GM19468 (cell line): ENCODE data around the gene SLCO4A1.
"Not testable (repeated sequence)": the region's sequence is repeated elsewhere in the genome, so short reads cannot be mapped to it uniquely, and the experiment has no call there.

Experiments used
- ATAC-seq: cut with Tn5 transposase; IDR thresholded peaks from one replicate; pipeline ENCODE4 v1.9.1; 2021; ENCODE audit warnings: mild to moderate bottlenecking, moderate library complexity, moderate number of reproducible peaks; ENCODE audit not compliant: unreplicated experiment; ENCODE audit errors: extremely low read depth

The SLCO4A1 gene

DNA sequence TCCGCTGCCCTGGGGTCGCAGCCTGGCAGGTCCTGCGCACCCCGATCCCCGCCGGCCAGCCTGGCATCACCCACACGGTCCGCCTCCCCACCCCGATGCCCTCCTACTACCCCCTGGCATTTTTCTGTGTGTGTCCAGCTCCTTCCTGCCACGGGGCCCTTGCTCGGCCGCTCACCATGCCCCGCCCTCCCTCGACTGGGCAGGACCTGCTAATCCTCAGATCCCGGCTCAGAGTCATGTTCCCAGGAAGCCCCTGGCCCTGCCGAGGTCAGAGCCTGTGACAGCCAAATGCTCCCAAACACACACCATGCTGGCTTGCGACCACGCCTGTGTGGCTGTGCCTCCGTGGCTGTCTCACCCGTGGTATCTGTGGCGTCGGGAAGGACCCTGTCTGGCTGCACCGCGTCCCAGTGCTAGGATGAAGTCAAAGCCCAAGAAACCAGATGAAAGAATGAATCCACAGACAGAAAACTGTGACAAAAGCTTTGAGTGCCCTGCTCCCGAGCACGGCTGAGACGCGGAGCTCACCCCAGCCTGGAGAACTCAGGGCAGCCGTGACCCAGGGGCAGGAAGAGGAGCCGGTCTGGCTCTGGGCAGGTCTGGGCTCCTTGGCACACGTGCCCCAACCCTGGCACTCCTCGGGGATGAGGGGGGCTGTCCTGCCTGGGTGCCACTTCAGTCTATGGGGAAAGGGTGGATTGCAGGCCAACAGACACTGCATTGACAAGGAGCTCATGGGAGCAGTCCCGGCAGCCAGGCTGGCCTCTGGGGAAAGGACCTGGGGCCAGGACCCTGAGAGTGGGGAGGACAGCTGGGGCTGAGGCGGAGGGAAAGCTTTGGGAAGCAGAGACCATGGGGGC lies 20.8 kb upstream of the SLCO4A1 start:
- ATAC-seq, result no peak

DNA sequence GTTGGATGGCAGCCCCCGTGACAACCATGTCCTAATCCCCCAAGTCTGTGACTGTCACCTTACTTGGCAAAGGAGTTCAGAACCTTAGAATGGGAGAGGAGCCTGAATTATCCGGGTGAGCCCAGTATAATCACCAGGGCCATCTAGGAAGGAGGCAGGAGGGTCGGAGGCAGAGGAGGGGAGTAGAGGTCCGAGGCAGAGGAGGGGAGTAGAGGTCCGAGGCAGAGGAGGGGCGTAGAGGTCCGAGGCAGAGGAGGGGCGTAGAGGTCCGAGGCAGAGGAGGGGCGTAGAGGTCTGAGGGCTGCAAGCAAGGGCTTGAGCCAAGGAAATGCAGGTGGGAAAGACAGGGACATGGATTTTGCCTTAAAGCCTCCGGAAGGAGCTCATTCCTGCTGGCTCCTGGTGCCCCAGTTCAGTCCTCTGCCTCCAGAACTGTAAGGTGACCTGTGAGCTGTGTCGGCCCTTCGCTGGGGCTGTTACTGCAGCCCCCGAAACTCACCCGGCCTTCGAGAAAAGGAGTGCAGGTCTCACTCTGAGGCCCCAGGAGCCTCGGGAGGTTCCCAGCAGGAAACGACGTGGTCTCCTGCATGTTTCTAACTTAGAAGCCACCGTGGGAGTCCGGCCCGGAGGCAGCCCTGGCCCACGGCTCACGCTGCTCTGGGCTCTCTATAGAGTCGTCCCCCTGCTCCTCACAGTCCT lies 20.0 kb upstream of the SLCO4A1 start:
- no peak for ATAC-seq

DNA sequence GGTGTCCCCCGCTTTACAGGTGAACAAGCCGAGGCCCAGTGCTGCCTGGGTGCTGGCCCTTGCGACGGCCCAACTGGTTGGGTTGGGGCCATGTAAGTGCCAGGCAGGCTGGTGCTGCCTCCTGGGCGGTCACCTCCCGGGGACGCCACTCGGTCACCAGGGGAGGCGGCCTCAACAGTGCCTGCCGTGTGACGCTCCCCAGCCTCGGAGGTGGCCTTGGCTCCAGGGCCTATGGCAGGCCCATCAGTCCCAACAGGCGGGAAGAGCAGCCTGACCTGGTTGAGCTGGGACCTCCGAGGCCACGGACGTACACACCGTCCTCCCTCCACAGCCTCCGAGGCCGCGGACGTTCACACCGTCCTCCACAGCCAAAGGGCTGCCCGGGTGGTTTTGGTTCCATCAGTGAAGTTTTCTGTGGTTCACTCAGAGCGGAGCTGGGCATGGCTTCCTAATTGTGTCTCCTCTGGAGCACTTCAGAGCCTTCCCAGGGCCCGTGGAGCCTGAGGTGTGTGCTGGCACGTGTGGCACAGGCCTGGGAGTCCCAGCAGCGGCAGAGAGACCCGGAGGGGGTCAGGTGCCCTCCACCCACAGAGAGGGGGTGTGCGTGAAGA lies 19.3 kb upstream of the SLCO4A1 start:
- ATAC-seq, result no peak

DNA sequence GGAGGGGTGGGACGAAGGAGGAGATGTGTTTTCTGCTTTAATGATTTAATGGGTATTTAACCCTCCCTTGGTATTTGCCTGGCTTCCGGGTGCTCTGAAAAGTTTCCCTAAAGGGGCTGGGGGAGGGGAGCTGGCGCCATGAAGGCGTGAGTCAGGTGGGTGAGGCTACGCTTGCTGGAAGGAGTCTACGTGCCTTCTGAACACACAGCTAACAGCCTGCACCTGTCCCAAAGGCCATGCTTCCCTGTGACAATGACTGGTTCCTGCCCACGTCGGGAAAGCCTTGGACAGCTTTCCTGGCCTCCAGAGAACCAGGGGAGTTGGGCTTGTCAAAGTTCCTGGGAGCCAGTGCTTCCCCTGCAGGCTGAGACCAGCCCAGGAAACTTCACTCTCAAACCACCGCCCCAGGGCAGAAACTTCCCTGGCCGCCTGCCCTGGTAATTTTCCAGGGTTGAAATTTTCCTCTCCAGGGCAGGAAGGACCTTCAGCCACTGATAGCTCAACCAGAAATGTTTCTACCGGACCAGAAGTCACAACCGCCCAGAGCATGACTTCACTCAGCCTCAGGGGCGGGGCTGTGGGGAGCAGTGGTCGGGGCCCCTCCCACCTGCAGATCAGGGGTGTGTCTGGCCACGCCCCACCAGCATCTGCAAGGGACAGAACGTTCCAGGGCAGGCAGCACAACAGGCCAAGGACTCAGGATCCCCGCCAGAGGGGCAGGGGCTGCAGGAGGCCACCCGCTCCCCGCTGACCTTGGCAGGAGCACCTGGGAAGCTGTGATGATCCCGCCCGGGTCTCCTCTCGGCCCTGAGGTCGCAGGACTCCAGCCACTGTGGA lies 18.6 kb upstream of the SLCO4A1 start:
- ATAC-seq, result peak; percentile 32

DNA sequence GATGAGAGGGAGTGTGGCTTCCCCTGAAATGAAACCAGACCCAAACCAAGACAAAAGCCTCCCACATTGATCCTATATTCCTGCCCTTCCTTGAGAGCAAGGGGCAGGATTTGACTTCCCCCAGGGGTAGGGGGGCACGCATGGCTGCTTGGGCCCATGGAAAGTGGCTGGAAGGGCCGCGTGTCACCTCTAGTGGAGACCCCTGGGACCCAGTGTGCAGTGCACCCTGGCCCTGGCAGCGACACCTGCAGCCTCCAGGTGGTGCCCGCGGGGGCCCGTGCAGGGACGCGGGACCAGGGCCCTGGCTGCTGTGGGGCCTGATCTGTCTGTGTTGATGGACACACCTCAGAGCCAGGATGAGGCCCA lies 18.0 kb upstream of the SLCO4A1 start:
- ATAC-seq, result no peak

DNA sequence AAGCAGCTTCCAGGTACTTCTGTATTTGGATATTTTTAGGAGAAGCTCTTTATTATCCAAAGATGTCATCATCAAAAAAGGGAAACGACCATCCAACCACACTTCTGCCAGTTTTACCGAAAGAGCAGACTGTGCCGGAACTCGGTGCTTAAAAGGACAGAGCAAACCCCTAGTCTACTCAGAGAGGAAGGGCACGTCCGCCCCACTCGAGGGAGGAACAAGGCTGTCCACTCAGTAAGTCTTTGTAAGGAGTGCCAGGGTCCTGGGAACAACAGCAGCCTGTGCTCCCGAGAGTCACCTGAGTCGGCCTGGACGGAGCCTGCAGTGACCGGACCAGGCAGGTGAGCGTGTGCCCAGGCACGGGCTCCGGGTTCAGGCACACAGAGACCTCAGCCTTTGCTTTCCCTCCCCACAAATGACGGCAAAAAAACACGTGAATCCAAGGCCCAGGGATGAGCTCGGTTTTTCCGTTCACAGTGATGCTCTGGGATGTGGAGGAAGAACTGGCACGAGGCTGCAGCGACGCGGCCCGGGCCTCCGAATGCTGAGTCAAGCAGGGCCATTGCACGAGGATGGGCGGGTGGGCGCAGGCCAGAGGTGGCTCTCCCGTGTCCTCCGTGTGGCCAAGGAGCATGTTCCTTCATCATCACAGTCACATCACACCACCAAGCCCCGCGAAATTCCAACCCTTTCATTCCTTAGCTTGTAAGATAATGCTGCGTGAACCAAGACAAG lies 17.4 kb upstream of the SLCO4A1 start:
- no peak for ATAC-seq

DNA sequence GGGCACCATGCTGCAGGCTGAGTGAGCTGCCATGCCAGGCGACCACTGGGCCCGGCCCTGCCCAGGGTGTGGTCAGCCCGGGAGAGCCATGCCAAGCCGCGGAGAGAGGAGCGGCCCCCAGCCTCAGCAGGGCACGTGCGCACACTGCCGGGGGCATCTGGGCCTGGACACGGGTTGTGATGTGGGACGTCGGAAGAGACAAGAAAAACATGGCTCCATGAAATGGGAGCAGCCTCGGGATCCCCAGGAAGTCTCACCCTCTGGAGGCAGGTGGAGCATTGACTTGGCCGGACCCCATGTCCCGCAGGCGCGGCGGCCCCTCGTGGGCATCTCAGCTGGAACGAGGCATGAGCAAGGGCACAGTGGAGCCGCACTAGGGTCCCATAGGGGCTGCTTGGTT lies 16.8 kb upstream of the SLCO4A1 start:
- ATAC-seq, result no peak

DNA sequence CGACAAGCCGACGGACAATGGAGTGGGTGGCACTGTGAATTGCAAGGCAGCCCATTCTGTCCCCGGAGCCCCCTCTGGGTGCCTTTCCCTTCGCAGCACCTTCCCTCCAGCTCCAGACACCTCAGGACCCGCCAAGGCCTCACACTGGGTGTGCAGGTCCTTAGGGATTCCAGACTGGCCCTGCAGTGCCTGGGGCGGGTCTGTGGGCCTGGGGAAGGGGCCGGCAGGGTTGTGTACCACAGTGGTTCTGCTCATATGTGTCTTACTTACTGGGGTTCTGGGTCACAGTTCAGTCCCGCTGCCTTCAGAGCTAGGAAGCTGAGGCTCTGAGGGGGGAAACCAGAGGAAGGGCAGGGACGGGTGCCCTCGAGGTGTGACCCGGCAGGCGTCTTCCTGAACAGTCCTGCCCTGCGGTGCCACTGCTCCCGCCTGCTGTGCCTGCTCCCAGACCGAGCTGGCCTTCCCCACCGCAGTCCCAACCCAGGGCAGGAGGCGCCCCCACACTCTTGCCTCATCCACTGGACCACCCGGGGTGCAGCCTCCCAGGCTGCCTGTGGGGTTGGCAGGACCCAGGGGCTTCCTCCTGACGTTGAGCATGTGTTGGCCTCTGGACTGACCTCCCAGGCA lies 16.3 kb upstream of the SLCO4A1 start:
- no peak for ATAC-seq

DNA sequence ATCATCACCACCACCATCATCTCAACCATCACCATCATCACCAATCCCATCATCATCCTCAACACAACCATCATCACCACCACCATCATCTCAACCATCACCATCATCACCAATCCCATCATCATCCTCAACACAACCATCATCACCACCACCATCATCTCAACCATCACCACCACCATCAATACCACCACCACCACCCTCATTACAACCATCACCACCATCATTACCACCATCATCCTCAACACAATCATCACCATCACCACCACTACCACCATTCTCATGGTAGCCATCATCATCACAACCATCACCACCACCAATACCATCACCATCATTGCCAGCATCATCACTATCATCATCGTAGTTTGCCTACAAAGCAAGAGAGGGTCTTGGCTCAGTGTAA lies 14.9 kb upstream of the SLCO4A1 start:
- ATAC-seq, result not testable (repeated sequence)

DNA sequence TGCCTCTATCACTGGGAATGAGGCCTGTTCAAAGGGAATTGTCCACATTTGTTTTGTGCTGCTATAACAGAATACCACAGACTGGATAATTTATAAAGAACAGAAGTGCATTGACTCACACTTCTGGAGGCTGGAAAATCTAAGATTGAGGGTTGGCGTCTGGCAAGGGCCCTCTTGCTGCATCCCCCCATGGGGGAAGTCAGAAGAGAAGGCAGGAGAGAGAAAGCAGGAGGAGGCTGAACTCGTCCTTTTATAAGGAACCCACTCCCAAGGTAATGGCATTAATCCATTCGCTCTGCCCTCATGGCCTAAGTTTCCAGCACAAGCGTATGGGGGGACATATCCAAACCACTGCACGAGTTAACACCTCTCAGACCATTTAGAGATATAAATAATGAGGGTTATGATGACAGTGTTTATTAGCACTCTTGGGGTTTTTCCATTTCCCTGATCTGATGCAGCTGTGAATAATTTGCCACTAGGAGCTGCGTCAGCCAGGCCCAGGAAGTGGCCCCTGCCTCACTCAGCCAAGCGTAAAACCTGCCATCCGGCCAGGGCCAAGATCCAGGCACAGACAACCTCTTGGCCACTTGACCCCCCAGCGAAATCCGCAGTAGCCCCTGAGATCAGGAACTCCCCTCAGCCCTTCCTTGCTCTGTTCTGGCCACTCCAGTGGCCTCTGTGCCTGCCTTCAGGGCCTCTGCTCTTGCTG lies 14.2 kb upstream of the SLCO4A1 start:
- no peak for ATAC-seq

DNA sequence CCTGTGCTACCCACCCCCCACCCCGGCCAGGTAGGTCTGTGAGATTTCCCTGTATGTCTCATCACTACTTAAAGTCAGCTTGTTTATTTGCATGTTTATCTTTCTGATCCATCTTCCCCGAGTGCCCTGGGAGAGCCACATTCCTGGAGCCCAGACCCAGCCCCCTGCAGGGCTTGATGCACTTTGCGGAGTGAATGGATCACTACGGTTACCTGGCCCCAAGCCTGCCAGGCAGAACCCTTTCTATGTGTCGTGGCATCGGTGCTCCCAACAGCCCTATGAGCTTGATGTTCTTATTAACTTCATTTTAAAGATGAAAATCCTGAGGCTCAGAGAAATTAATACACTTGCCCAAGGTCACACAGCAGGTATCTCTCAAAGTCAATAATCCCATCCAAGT lies 13.6 kb upstream of the SLCO4A1 start:
- ATAC-seq, result no peak

DNA sequence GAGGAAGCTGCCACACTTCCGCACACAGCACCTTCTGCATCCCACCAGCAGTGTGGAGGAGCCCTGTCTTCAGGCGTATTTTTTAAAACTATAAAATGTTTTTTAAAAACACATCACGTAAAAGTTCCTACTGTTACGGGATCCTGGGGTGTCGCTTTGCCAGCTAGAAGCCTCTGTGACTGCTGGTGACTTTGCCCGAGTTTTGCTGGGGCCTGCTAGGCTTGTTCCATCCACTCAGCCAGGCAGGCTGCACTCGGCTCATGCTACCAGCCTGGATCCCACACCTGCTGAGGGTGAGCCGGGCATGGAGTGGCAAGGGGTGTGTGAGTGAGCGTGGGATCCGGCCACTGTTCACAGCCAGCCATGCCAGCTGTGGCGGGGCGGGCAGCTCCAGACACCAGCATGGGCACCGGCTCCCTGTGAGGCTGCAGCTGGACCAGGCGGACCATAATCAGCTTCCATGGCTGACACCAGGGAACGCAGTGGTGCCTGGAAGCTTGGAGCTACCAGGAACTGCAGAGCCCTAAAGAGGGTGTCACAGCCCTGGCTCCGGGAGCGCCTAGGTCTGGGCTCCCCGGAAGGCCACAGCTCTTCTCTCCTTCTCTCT lies 12.3 kb upstream of the SLCO4A1 start:
- no peak for ATAC-seq

DNA sequence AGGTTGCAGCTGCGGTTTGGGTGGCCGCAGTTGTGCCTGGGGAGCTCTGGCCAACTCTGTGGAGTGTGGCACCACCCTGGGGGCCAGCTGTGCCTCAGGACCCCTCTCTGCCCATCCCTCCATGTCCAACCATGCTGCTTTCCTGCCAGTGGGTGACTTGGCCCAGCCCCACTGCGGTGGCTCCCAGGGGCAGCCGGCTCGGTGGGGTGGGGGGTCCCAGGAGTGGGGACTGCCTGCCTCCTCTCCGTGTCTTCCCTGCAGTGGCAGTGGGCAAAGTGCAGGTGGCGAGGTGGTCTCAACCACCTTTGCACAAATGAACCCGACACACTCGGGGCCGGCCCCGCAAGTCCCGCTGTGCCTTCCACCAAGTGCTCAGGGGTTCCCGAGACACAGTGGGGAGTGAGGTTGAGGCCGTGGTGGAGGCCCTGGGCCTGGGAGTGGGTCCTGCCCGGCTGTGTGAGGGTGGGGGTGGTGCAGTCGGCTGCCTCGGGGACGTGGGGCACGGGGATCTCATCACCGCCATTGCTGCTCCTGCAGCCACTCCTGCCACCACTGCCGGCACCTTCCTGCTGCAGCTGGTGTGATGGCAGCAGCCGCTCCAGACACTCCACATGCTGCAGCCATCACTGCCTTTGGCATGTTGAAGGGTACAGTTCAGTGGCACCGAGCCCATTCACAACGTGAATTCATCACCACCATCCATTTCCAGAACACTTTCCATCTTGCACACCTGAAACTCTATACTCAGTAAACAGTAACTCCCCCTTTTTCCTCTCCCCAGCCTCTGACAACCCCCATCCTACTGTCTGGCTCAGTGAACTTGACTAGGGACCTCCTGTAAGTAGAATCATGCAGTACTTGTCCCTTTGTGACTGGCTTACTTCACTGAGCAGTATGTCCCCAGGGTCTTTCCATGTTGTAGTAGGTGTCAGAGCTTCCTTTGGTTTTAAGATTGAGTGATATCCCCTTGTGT lies 10.7 kb upstream of the SLCO4A1 start:
- no peak for ATAC-seq

DNA sequence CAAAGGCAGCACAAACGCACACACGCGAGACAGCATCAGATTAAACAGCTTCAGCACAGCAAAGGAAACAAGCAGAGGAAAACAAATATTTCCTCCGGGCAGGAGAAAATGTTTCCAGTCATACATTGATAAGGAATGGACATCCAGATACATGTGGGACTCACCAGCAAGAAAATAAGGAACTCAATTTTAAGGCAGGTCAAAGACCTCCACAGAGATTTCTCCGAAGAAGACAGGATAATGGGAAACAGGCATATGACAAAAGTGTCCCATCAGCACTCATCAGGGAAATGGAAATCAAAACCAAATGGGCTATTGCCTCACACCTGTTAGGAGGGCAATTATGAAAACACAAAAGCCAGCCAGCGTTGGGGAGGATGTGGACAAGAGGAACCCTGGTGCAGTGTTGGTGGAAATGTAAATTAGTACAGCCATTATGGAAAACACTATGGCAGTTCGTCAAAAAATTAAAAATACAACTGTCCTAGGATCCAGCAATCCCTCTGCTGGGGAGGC lies 9.7 kb upstream of the SLCO4A1 start:
- ATAC-seq, result no peak

DNA sequence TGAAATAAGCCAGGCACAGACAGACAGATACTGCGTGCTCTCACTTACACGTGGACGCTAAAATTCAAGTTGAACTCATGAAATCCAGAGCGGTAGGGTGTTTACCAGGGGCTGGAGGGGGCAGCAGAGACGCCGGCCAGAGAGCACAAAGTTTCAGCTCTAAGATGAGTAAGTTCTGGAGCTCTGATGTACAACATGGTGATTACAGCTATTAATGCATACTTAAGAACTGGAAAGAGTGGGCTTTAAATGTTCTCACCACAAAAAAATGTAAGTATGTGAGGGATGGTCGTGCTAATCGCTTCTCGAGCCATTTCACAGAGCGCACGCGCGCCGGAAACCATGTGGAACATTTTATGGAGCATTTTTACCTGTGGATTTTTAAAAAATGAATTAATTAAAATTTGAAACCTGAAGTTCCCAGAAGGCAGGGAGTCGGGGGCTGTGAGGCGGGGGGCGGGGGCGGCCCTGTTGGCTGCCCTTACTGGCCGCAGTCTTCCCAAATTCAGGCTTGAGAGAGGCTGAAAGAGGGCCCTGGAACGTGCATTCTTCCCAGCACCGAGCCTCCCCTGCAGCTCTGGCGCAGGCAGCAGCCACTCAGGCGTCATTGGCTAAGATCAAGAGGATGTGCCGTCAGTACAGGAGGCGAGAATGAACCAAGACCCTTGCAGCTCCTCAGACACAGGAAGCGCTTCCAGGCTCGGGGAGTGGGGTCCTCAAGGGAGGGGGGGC lies 8.5 kb upstream of the SLCO4A1 start:
- no peak for ATAC-seq

DNA sequence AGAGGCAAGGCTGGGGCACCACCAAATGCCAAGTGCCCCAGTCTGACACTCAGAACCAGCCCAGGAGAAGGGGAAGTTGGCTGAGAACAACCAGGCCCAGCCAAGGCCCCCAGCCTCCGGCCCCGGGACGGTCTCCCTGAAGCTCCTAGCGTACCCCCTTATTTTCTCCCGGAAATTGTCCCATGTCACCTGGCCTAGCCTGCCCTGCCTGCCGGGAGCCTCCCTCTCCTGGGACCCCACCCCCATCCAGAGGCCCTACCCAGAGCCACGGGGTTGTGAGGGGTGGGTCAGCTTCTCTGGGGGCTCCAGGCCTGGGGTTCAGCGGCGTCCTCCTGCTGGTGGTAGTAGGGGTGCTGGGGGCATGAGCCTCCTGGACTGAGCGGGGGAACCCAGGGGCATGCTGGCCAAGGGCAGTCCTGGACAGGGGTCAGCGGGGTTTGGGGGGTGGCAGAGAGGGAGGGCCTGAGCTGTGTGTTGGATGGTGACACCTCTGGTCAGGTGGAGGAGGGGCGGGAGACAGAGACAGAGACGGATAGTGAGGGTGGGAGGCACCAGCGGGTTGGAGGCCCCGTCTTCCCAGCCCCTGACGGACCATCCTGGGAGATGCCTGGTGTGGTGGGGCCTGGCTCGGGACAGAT lies 7.9 kb upstream of the SLCO4A1 start:
- no peak for ATAC-seq
